Stimulated activated CD4-positive, alpha-beta T cell treated with anti-CD3 and anti-CD28 coated beads, Interleukin-2, amount 100 ng/mL, for 24 hours (primary cell): ENCODE data around the gene TRIP11.

ENCODE experiments used
- DNase-seq, 2 donors: peaks; one replicate each; pipeline ENCODE4 v3.0.0-alpha.2; 2020

The TRIP11 gene

DNA sequence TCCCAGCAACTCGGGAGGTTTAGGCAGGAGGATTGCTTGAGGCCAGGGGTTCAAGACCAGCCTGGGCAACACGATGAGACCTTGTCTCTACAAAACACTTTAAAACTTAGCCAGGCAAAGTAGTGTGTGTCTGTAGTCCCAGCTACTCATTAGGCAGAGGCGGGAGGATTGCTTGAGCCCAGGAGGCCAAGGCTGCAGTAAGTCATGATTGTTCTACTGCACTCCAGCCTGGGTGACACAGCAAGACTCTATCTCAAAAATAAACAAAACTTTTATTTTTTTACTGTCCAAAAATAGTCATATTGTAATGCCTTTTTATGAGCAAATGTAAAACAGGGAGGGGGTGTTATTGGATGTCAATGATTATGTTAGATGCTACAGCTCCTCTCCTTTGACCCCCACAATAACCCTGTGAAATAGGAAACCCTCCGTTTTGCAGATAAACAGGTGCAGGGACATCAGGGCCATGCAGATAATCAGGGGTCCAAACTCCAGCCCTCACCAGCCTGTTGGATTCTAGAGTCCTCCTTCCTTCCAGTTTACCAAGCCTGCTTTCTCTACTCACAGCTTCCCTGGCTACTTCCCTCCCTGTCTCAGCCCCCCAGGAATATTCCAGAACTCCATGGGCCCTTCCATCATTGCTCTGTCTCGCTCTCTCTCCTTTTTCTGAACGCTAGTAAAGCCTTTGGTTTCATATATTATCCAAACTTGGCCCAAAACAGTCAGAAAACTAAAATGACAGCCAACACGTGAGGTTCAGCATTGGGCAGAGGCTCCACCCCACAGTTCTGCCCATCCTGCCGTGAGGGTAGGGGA, 86.5 kb downstream of the TRIP11 start:
- DNase-seq: no peak

DNA sequence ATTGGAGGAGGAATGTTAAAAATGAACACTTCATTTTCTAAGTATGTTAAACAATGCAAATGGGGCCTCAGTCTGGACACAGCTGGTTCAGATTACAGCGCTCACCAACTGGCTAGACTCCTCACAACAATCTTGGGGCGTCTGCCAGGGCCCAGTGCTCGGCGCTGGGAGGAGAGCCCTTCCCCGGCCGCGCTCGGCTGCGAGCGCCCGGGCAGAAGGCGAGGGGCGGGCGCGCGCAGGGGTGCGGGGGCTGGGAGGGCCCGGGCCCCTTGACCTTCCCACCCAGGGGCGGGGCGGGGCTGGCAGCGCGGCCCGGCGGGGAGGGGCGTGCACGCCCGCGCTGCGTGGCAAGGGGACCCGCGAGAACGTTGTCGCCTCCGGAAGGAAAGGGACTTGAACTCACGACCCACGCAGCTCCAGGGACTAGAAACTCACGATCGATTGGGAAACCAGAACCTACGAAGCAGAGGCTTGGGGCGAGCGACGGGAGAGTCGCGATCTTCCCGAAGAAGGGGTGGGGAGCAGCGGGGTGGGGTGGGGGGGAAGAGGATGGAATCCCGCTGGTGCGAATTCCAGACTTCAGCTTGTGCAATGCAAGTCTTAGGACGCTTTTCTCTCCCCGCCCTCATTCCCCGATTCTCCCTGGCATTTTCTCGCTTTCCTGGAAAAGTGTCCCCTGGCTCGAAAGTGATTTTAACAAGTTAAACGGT, 92.2 kb downstream of the TRIP11 start, which contains the start of gene FBLN5:
Gene FBLN5 (minus strand): TSS at position 220 of the 710 bp plus-strand sequence. CDS start 465 bp downstream, outside the sequence.
- peak; percentile 39 to 62 for DNase-seq

DNA sequence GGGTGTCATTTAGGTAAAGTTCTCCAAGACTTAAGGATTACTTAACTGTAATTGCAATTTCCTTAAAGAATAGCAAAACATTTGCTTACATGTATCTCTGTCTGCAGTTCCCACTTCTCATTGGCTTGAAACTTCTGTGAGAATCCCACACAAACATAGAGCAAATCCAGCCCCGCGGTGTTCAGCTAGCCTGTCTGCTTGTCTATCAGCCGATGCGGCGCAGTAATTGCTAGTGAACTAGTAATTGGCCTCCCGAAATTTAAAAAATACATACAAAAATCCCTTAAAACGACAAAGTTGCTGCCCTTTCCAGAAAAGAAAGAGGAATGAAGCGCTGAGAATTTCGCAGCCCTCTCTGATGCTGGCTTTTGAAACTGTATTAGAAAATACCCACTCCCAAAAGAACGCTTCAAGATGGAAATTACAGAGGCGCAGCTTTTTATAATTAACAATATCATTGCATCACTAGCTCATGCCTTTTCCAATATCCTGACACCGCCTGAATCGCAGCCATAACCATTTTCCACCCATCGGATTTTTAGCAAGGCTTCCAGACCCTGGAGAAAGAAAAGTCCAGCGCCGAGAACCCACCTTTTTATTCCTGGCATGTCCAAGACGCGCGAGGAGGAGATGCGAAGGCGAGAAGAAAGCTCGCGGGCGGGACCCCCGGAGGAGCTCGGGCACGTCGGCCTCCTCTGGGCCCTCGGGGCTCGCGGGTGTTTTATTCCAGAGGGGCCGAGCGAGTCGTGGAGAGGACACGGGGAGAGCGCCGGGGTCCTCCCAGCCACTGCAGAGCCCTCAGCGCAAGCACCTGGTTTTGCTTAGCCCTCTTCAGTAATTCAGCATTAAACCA, 93.0 kb downstream of the TRIP11 start:
- DNase-seq: peak in 1 of 2 donors; percentile 9

DNA sequence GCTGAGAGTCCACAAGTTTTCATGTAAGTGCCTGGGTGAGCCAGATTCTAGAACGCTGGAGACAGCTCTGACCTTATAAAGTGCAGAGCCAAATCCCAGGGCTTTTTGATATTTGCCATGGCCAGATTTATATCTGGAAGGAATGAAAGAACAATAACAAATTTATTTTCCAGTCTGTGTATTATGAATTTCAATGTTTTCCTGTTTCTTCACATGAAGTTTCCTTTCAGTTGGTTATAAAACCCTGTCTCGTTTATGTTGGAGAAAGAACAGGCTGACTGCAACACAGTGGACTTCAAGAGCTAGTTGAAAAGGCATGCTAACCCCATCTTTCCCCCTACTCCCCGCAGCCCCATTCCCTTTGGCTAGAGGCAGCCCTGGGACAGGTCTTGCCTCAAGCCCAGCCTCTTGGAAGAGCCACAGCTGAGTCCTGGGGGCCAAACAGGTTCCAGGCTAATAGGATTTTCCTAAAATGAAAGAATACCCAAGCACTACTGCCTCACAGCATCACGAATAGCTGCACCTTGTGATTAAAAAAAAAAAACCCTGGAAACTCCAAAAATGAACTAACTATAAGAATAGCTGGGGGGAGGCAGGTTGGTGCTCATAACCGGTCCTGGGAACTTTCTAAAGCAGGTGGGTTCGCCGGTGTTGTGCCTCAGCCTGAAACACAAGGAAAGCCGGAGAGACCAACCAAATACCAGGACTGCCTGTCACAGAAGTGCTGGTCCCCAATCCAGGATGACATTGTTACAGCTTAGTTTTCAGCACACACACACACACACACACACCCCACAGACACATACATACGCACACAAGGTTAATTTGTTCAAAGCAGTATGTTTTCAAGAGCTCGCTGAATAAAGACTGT, 93.9 kb downstream of the TRIP11 start:
- no peak for DNase-seq

DNA sequence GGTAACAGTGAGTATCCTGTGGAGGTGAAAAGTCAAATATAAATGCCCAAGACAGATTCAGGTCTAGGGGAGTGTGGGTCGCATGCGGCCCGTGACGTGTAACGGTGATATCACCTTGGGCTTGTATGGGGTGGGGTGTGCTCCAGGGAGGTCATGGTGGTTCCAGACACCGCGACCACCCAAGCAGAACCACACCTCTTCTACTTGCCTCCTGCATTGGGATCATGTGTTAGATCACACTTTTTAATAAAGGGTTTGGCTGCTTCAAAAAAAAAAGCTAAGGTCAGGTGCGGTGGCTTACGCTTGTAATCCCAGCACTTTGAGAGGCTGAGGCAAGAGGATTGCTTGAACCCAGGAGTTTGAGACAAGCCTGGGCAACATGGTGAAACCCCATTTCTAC, 96.9 kb downstream of the TRIP11 start:
- DNase-seq: no peak

DNA sequence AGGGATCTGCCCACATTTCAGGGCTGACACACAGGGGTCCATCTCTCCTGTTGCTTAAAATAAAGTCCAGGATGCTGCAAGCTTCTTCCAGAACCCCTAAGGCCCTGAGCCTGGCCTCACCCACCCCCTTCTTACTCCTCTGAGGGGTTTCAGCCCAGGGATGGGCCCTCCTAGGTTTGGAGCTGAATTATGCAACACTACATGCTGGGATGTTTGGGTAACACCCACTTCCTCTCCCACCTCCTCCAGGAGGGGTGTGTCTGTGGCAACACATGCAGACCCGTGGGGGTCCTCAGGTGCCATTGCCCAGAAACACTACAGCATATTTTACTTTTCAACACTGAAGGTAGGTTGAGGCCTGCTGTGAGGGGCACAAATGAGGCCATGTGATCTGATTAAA, 97.7 kb downstream of the TRIP11 start:
- no peak for DNase-seq

DNA sequence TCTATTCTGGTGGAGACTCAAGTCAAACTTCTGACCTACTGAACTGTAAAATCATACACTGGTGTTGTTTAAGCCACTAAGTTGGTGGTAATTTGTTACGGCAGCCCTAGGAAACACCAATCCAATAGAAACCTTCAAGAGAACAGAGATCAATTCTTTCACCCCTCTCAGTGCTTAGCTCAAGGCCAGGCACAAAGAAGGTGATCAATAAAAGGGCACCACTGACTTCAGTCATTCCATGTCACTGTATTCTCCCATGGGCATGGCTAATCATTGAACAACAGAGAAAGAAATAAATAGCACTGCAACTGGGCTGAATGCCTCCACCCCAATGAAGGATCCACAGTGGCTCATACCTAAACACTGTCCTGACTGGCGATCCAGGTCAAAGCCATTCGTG, 99.7 kb downstream of the TRIP11 start:
- no peak for DNase-seq

DNA sequence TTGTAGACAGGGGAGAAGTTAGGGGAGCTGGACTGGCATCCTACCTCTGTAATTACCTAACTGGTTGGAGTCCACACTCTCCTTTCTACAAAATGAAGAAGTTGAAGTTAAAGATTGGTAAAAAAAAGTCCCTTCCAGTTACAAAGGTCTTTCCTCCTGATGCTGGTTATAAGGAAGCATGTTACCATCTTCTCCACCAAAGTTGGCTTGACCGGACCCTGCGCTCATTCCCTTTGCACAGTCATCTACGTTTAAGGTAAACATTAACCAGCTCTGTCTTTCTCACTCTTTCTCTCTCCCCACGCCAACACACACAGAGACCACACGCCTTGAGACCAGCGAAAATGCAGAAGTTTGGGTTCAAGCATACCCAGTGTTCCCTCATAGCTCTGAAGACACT, 104.3 kb downstream of the TRIP11 start:
- no peak for DNase-seq

DNA sequence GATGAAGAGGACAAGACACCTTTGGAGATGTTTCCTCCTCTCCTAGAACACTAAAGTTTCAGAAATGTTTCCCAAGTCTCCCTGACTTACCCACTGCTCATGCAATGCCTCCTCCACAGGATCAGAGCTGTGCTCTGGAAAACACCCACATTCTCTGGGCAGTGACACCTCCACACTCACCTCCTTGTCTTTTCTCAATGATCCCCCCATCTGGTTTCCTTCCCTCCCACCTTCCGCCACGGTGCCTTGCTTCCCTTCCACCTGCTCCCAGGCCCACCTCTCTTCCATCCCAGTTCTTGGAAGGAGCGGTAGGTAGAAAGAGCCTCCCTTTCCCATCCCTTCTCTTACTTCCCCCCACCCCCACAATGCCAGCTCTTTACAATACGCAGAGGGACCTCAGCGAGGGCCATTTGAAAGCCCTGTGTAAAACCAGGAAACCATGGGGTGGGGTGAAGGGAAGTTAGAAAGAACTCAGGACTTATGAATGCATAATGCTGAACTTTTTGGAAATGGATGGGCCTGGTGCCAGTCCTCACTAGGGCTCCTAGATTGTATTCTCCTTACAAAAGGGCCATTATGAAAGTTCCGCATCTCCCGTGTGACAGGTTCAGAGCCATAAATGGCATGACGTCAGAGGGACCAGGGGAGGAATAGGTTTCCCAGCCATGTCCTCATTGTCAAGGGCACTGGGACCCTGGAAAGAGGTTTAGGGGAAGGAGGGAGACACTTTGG, 105.1 kb downstream of the TRIP11 start:
- no peak for DNase-seq

DNA sequence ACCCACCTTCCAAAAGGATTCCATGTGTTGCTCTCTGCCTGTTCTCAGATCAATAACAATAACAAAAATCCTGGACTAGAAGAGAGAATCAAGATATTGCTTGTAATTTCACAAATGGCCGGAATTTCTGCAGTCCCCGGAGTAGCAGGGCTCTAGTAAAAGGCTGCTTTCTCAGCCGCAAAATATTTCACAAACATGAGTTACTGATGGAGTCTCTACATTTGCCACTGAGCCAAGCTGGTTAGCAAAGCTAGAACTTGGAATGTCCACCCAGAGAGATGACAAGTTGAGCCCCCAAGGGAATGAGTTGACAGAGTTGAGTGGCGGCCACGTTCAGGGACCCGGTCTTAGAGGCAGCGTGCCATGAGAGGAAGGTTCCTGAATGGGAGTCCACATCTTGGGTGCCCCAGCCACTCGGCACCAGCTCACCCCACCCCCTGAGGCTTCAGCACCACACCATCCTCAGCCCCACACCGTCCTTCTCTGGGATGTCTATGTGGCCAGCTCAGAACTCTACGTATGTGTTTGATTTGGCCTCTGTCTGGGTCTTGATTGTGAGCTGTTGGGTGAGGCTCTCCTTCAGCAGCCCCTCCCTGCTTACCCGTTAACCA, 108.3 kb downstream of the TRIP11 start:
- no peak for DNase-seq

DNA sequence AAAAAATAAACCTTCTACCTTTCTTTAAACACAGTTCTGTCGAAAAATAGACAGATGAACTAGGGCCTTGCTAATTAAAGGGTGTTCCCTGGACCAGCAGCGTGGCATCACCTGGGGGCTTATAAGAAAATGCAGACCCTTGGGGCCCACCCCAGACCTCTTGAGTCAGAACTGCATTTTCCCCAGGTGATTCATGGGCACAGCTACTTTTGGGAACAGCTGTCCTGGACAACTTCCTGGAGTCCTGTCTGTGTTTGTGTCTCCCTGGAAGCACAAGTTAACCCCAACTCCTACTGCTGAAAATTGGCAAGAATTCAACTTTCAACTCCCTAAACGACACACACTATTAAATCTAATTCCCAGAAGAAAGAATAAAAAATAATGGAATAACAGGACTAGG, 110.2 kb downstream of the TRIP11 start:
- no peak for DNase-seq

DNA sequence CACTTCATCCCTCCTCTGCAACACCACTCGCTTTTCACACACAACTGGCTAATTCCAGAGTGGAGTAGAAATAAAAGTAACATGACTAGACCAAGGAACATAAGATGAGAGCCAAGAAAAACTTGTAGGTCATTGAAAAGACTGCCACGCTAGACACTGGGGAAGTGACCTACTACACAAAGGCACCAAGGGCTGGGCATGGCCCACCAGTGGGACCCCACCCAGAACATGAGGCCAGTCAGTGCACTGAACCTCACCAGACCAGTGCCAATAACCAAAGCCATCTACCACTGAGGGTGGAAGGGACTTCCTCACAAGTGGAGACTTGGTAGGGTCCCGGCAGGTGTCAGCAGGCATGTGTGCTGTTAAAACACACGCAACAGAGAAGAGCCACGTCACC, 112.1 kb downstream of the TRIP11 start:
- DNase-seq: no peak

DNA sequence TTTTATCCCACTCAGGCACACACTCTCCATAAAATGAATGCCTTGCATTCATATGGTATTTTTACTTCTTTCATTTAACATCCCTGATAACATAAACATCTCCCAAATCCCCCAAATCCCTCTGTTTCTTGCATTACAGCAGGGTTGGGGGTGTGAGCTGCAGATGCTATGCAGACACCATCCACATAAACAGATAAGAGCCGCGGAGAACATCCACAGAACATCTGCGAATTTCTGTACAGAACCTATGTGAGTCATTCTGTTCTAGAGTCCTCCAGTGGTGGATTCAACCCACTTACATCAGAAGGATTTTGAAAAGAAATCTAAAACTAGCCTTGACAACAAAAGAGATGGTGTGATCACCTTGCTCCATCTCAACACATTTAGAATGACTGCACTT, 112.7 kb downstream of the TRIP11 start:
- no peak for DNase-seq

DNA sequence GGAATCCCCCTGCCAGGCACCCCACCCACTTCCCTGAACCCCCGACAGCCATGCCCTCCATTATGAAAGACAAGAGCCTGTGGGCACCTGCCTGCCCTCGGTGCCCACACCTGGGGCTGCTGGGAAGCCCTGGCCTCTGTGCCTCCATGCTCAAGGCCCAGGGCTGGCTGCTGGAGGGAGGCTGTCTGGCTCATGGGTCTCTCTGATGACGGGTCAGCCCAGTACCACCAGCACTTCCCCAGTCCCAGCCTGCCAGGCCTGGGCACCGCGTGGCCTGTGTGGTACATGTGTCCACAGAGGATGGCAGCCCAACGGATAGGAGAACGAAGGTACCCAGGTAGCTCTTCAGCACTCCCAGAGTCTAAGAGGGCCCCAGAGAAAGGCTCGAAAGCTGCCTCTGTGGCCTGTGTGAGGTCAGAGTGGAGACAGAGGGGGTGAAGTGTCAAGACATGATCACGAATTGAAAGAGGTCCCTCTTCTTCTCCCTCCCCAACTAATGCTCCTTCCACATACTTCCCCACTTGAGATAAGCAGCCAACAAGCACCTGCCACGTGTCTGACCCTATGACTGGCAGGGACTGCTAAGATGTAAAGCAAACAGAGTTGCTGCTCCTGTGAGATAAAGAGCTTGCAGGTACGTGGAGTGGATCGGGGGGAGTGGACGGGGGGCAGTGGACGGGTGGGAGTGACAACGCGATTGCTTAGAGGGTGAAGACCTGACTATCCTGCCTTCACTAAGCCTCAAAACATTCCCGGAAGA, 113.5 kb downstream of the TRIP11 start:
- DNase-seq: no peak

DNA sequence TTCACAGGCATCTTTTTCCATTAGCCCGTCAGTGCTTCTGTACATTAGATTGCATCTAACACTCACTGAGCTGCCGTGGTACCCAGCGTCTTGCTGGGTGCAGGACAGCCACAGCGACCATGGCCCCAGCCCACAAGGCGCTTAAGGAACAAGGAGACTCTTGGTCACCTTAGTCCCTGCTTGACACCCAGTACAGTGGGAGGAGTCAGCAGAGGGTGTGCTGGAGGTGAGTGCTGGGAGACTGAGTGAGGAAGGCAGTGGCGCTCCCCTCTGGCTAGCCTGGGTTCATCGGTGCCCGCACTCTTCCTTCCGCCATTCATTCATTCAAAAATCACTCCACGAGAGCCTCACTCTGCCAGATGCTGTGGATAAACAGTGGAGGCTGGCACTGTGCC, 114.1 kb downstream of the TRIP11 start:
- no peak for DNase-seq

DNA sequence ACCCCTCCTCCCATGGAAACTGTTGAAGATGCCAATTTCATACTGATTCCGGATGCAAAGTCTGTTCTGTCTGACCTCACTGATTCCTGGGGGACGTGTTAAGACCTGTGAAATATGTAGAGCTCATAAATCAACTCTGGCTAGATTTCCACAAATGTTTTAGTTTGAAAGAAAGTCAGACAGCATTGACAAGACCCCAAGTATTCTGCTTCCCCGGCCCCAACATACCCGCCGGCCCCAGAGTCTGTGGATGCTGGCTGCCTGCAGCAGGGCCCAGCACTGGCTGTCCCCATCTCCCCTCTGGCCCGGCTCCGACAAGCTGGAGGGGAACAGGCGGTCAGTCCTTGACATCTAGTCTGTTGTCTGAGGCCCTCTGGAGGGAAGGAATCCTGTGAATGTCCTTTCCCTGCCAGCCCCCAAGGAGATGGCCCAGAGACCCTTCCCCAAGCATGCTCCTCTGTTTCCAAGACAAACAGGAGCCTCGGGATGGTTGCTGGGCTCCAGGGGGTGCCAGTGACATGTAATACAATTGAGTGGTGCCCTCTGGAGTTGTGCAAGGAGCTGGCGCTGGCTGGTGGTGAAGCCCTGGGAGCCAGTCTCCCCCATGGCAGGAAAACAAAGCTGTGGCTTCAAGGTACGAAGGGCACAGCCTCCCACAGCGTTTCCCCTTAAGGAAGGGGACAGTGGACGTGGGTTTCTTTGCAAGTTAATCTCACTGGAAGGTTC, 114.7 kb downstream of the TRIP11 start:
- no peak for DNase-seq

DNA sequence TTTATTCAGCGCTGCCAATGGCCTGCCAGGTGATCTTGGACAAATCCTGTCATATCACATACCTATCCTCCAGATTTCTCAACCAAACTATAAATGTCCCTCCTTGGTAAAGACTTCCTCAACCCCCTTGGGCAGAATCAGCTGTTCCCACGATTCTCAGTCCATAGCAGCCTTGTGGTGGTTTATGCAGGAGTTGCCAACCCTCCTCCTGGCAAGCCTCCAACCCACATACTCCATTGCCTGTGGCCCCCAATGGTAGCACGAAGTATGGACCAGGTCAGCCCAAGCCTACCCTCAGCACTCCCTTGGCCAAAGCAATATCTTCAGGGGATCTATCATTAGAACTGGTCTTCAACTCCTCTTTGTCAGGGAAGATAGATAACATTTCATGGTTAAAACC, 119.3 kb downstream of the TRIP11 start:
- no peak for DNase-seq

DNA sequence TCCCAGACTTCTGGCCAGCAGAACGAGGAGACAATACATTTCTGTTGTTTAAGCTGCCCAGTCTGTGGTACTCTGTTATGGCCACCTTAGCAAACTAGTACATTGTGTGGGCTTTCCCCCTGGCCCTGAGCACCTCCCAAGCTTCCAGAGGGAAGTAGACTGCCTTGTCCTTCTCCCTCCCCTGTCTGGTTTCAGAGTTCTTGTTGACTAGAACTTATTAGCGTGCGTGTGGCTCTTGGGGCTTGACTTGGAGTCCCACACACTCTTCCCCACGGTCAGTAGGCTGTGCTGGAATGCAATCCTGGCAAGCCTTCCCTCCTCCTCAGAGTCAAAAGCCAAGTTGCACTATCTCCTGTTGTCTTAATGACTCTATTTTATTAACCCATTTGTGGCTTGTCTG, 120.0 kb downstream of the TRIP11 start:
- no peak for DNase-seq

DNA sequence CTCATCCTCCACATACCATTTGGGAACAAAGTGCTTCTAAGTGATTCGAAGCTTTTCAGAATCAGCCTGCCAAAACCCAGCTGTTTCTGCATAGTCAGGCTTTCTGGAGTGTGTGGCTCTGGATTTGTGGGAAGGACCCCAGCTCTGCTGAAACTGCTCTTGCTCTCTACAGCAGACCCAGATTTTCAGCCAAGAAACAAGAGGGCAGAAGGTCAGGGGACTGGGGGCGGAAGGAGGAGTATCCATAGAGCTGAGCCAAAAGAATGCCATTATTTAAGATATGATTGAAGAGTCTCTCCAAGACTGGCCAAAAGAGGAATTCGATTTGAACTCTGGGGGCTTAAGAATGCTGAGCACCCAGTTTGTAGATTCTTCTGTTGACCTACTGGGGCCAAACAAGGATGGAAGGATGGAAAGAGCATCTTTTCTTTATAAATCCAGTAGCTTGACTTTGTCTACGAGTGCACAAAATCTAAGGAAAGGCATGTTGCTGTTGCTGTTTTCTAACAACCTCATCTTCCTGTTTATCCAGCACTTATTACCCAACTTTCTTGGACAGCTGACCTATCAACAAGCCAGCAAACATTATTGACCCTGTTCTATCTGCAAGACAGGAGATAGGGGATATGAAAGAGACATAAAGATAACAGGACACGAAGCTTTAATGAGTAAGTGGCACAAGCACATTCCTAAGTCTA, 121.5 kb downstream of the TRIP11 start:
- no peak for DNase-seq
